HepG2 (cell line): ENCODE data around the gene HMGB4.

Experiments
- IRF2 ChIP-seq: IDR thresholded peaks from 2 replicates; pipeline ENCODE4 v1.6.1; 2018; ENCODE audit warnings: missing genetic modification reagents, missing compliant biosample characterization
- MAX ChIP-seq: IDR thresholded peaks from 2 replicates; pipeline ENCODE4 v1.6.1; 2012; ENCODE audit warnings: inconsistent platforms
- POLR2A ChIP-seq, 2 experiments: IDR thresholded peaks; 2 replicates each; pipeline ENCODE4 v1.6.1; 2011; ENCODE audit warnings: low read depth in 2 of 2, low read length in 2 of 2, mild to moderate bottlenecking in 1 of 2, moderate library complexity in 1 of 2; ENCODE audit not compliant: insufficient read depth in 1 of 2
- SSRP1 ChIP-seq: IDR thresholded peaks from 2 replicates; pipeline ENCODE4 v1.6.1; 2016; ENCODE audit warnings: control low read depth
- THAP7 ChIP-seq: sonication (generic); formaldehyde crosslinking; IDR thresholded peaks from 2 replicates; pipeline ENCODE4 v1.8.1; 2023; ENCODE audit warnings: mild to moderate bottlenecking, missing genetic modification reagents
- ZNF44 ChIP-seq: sonication (generic); formaldehyde crosslinking; IDR thresholded peaks from 2 replicates; pipeline ENCODE4 v1.5.1; 2020; ENCODE audit warnings: mild to moderate bottlenecking, missing genetic modification reagents
- ZSCAN30 ChIP-seq: sonication (generic); formaldehyde crosslinking; IDR thresholded peaks from 2 replicates; pipeline ENCODE4 v1.5.0; 2020; ENCODE audit warnings: mild to moderate bottlenecking, missing genetic modification reagents

DNA sequence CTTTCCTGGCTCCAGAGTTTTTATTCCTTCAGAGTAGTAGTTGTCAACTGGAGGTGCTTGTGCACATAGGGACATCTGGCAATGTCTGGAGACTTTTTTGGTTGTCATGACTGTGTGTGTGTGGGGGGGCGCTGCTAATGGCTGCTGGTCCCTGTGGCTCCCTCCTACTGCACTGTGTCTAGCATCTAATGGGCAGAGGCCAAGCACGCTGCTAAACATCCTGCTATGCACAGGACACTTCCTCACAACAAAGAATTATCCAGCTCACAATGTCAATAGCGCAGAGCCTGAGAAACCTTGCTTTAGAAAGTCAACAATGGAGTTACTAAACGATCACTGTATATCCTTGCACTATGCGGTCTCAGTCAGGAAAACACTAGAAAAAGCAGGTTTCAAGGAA lies 19.7 kb upstream of the HMGB4 start:
- no peak for TF ChIP-seq MAX
- no peak for TF ChIP-seq SSRP1
- no peak for TF ChIP-seq POLR2A (IDR thresholded peaks at IDR 0.05; ENCODE audit: insufficient read depth in 1 of 2, low read depth in 2 of 2, low read length in 2 of 2)
- no peak for TF ChIP-seq ZSCAN30 (CRISPR knock-in tag)
- TF ChIP-seq ZNF44 (CRISPR knock-in tag): no peak
- no peak for TF ChIP-seq IRF2 (CRISPR knock-in tag)
- TF ChIP-seq THAP7 (CRISPR knock-in tag): no peak
